ENCODE measurements around the gene GET4. TPM values are rescaled to one million over a fixed set of nuclear protein-coding genes. Genes with fewer than 3 reads are reported as not detected.

Gene GET4
- total and polyA plus RNA-seq, 2 experiments from 2014 or later: 55.0 to 75.4 TPM

DNA sequence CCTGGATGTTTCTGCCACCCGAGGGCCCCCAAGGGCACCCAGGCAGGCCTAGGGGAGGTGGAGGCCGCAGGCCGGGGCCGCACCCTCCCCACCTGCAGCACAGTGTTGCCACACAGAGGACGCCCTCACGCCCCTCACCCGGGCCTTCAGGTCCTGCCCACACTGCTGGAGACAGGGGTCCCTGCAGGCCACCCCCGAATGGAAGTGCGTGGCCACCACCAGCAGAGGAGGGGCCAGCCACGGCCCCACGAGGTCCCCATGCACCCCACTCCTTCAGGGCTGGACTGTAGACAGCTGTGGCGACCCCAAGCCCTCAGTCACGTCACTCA is 42.7 kb downstream of the GET4 start:
- Histone ChIP-seq H3K4me3 (no peak overlapping the region), H3K4me1 (ENCODE audit: low read depth) (no peaks in the 10 kb centered on the region), H3K27me3 (no peaks in the 10 kb centered on the region), H3K27ac (no peak overlapping the region), H3K36me3 (no peaks in the 10 kb centered on the region), H3K9me3 (ENCODE audit: low read depth) (no peaks in the 10 kb centered on the region)
- TF ChIP-seq, protein P1, sequence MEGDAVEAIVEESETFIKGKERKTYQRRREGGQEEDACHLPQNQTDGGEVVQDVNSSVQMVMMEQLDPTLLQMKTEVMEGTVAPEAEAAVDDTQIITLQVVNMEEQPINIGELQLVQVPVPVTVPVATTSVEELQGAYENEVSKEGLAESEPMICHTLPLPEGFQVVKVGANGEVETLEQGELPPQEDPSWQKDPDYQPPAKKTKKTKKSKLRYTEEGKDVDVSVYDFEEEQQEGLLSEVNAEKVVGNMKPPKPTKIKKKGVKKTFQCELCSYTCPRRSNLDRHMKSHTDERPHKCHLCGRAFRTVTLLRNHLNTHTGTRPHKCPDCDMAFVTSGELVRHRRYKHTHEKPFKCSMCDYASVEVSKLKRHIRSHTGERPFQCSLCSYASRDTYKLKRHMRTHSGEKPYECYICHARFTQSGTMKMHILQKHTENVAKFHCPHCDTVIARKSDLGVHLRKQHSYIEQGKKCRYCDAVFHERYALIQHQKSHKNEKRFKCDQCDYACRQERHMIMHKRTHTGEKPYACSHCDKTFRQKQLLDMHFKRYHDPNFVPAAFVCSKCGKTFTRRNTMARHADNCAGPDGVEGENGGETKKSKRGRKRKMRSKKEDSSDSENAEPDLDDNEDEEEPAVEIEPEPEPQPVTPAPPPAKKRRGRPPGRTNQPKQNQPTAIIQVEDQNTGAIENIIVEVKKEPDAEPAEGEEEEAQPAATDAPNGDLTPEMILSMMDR (IDR thresholded peaks at IDR 0.05; ENCODE audit: low read depth, low read length): no peak
- DNase-seq (ENCODE audit: low read depth in 1 of 2, low spot score in 1 of 2): no peak

DNA sequence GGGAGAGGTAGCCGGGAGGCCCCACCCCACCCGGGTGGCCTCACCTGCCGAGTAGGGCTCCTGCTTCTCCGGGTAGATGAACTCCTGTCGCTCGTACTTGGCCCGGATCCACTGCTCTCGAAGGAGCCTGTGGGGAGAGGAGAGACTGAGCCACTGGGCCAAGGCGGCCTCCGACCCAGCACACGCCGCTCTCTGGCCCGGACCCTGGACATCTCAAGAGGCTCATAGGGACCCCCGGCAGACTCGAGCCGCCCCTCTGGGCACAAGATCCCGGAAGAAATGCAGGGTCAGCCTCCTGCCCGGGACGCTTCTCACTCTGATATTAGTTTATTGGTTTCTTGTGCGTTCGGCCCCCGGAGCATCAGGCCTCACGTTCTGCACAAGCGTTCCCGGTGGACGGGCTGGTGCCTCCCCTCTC is 43.6 kb downstream of the GET4 start:
- Histone ChIP-seq H3K4me1 (ENCODE audit: low read depth) (no peaks in the 10 kb centered on the region), H3K4me3 (no peak overlapping the region), H3K9me3 (ENCODE audit: low read depth) (no peaks in the 10 kb centered on the region), H3K36me3 (no peaks in the 10 kb centered on the region), H3K27me3 (no peaks in the 10 kb centered on the region), H3K27ac (no peak overlapping the region)
- TF ChIP-seq, protein P1 (IDR thresholded peaks at IDR 0.05; ENCODE audit: low read depth, low read length): no peak
- no peak for DNase-seq (ENCODE audit: low read depth in 1 of 2, low spot score in 1 of 2)

DNA sequence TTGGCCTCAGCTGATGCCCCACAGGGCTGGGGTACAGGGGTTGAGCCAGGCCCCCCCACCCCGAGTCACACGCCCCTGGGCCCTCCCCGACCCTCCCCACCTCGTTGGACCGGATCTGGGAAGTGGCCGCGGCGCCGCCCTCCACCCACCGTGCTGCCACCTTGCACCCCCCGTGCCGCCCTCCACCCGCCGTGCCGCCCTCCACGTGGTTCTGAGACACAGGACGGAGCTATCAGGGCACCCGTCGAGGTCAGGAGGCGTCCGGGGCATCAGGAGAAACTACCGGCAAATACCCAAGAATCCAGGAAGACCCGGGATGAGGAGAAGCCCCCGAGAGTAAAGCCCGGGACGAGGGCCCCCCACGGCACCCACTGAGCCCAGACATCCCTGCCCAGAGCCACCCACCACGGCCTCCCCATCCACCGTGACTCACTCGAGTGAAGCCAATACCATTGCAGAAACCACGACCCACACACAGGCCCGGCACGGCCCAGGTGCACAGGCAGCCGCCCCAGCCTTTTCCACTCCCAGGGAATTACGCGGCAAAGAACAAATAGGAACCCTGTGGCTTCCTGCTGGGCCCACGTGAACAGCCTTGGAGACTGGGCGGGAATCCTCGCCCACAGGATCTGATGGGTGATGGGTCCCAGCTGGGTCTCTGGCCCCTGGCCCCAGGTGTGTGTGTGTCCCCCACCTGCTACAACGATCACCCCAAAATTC is 44.2 kb downstream of the GET4 start:
- TF ChIP-seq, protein P1 (IDR thresholded peaks at IDR 0.05; ENCODE audit: low read depth, low read length): no peak
- DNase-seq (ENCODE audit: low read depth in 1 of 2, low spot score in 1 of 2): no peak
- no peaks in the 10 kb centered on the region for H3K27me3 ChIP-seq

DNA sequence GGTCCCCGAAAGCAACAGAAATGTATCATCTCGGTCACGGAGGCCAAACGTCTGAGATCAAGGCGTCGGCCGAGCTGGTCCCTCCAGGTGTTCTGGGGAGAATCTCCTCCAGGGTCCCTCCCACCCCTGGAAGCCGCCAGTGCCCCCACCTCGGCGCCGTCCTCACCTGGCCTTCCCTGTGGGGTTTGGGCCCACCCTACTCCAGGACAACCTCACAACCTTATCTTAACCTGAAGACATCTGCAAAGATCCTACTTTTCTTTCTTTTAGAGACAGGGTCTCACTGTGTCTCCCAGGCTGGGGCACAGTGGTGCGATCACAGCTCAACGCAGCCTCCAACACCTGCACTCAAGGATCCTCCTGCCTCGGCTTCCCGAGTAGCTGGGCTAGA is 44.7 kb downstream of the GET4 start:
- H3K4me3 ChIP-seq: no peak overlapping the region
- H3K27me3 ChIP-seq: no peaks in the 10 kb centered on the region
- no peak for DNase-seq (ENCODE audit: low read depth in 1 of 2, low spot score in 1 of 2)
- H3K9me3 ChIP-seq (ENCODE audit: low read depth): no peaks in the 10 kb centered on the region
- no peaks in the 10 kb centered on the region for H3K36me3 ChIP-seq
- H3K27ac ChIP-seq: no peak overlapping the region
- no peaks in the 10 kb centered on the region for H3K4me1 ChIP-seq (ENCODE audit: low read depth)
- TF ChIP-seq, protein P1 (IDR thresholded peaks at IDR 0.05; ENCODE audit: low read depth, low read length): no peak

More for the DNA sequence above, 44.2 kb downstream of the GET4 start:
- Histone ChIP-seq H3K9me3 (ENCODE audit: low read depth) (no peaks in the 10 kb centered on the region), H3K4me3 (no peak overlapping the region), H3K4me1 (ENCODE audit: low read depth) (no peaks in the 10 kb centered on the region), H3K36me3 (no peaks in the 10 kb centered on the region), H3K27ac (no peak overlapping the region)

DNA sequence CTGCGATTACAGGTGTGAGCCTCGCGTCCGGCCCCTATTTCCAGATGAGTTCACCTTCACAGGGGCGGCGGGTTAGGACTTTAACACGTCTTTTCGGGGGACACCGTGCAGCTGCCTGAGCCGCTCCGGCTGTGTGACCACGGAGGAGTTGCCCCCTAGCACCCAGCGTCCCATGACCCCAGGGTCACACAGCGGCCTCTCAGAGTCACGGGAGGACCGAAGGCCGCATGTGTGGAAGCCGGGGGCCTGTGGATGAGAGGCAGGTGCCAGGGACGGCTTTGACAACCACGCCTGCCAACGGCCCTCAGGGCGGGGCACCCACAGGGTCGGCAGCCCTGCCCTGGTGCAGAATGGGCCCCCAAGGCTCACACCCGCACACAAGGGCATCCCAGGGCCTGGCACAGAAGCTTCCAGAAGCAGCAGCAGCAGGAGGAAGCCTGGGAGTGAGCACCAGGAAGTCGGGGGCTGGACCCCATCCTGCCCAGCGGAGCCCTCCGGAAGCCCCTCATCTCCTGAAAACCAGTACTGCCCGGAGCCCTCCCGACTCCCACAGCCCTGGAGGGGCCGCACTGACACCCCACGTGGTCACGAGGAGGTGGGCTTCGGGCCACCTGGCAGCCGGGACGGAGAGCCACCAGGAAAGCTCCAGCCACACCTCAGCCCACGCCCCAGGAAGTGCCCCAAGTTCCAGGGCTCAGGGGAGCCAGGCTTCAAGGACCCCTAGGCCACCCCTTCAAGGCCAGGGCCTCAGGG is 45.4 kb downstream of the GET4 start:
- Histone ChIP-seq H3K36me3 (no peaks in the 10 kb centered on the region), H3K9me3 (ENCODE audit: low read depth) (no peaks in the 10 kb centered on the region), H3K27ac (no peak overlapping the region), H3K4me3 (no peak overlapping the region), H3K4me1 (ENCODE audit: low read depth) (no peaks in the 10 kb centered on the region), H3K27me3 (no peaks in the 10 kb centered on the region)
- TF ChIP-seq, protein P1 (IDR thresholded peaks at IDR 0.05; ENCODE audit: low read depth, low read length): no peak
- no peak for DNase-seq (ENCODE audit: low read depth in 1 of 2, low spot score in 1 of 2)

Data from cardiac muscle cell (in vitro differentiated cells and primary cell).